H4 (cell line): ENCODE measurements around the gene TP53TG3B. TPM values are rescaled to one million over a fixed set of nuclear protein-coding genes. Genes with fewer than 3 reads are reported as not detected.
"Not testable (repeated sequence)": the region's sequence is repeated elsewhere in the genome, so short reads cannot be mapped to it uniquely, and the experiment has no call there.

ENCODE experiments used
- DNase-seq: peaks from one replicate; pipeline ENCODE4 v3.0.0-alpha.2; 2015; ENCODE audit warnings: low spot score
- total RNA-seq: library from RNA; depleted of rRNA; stranded (reverse); fragments of >200 nt; shearing (Covaris generic); gene quantifications from 2 replicates; pipeline ENCODE4 v1.2.3, GENCODE V29; 2014; rRNA removed

TP53TG3B gene, protein sequence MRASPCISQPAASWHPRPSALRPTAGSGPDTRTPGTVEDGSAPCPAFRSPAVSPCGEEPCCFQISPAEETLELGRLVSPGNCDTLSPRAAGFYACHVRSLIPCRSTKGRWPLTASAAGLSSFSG
- total RNA-seq = not detected in 2 replicates

DNA sequence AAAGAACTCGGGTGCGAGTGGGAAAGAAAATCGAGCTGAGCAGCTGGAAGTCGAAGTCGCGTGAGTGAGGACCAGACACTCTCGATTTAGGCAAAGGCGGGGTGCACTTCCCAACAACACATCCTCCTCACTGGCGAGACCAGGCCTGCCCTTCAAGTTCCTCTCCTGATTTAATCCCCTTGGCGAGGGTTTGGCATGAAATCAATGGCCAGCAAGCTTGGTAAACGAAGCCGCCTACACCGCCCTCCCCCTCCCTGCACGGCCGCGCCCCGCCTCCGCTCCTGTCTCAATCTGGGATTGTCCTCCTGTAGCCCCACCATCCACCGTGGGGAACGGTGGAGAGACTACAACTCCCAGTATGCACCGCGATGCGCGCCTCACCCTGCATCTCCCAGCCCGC, at the start of gene TP53TG3B:
Gene TP53TG3B, plus strand, starts transcription at position 301 of the 400 bp plus-strand sequence. Its CDS starts 68 bp downstream, at position 369.
- not testable (repeated sequence) for DNase-seq

DNA sequence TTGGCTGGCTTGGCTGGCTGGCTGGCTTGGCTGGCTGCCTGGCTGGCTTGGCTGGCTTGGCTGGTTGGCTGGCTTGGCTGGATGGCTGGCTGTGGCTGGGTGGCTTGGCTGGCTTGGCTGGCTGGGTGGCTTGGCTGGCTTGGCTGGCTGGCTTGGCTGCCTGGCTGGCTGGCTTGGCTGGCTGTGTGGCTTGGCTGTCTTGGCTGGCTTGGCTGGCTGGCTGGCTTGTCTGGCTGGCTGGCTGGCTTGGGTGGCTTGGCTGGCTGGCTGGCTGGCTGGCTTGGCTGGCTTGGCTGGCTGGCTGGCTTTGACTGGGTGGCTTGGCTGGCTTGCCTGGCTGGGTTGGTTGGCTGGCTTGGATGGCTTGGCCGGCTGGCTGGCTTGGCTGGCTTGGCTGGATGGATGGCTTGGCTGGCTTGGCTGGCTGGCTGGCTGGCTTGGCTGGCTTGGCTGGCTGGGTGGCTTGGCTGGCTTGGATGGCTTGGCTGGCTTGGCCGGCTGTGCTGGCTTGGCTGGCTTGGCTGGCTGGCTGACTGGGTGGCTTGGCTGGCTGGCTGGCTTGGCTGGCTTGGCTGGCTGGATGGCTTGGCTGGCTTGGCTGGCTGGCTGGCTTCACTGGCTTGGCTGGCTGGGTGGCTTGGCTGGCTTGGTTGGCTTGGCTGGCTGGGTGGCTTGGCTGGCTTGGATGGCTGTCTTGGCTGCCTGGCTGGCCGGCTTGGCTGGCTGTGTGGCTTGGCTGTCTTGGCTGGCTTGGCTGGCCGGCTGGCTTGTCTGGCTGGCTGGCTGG, 24.2 kb upstream of the TP53TG3B start:
- not testable (repeated sequence) for DNase-seq

DNA sequence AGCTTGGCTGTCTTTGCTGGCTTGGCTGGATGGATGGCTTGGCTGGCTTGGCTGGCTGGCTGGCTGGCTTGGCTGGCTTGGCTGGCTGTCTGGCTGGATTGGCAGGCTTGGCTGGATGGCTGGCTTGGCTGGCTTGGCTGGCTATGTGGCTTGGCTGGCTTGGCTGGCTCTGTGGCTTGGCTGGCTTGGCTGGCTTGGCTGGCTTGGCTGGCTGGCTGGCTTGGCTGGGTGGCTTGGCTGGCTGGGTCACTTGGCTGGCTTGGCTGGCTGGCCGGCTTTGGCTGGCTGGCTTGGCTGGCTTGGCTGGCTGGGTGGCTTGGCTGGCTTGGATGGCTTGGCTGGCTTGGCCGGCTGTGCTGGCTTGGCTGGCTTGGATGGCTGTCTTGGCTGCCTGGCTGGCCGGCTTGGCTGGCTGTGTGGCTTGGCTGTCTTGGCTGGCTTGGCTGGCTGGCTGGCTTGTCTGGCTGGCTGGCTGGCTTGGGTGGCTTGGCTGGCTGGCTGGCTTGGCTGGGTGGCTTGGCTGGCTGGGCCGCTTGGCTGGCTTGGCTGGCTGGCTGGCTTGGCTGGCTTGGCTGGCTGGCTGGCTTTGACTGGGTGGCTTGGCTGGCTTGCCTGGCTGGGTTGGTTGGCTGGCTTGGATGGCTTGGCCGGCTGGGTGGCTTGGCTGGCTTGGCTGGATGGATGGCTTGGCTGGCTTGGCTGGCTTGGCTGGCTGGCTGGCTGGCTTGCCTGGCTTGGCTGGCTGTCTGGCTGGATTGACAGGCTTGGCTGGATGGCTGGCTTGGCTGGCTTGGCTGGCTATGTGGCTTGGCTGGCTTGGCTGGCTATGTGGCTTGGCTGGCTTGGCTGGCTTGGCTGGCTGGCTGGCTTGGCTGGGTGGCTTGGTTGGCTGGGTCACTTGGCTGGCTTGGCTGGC, 22.8 kb upstream of the TP53TG3B start:
- not testable (repeated sequence) for DNase-seq

DNA sequence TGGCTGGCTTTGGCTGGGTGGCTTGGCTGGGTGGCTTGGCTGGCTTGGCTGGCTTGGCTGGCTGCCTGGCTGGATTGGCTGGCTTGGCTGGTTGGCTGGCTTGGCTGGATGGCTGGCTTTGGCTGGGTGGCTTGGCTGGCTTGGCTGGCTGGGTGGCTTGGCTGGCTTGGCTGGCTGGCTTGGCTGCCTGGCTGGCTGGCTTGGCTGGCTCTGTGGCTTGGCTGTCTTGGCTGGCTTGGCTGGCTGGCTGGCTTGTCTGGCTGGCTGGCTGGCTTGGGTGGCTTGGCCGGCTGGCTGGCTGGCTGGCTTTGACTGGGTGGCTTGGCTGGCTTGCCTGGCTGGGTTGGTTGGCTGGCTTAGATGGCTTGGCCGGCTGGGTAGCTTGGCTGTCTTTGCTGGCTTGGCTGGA, 22.1 kb upstream of the TP53TG3B start:
- not testable (repeated sequence) for DNase-seq

DNA sequence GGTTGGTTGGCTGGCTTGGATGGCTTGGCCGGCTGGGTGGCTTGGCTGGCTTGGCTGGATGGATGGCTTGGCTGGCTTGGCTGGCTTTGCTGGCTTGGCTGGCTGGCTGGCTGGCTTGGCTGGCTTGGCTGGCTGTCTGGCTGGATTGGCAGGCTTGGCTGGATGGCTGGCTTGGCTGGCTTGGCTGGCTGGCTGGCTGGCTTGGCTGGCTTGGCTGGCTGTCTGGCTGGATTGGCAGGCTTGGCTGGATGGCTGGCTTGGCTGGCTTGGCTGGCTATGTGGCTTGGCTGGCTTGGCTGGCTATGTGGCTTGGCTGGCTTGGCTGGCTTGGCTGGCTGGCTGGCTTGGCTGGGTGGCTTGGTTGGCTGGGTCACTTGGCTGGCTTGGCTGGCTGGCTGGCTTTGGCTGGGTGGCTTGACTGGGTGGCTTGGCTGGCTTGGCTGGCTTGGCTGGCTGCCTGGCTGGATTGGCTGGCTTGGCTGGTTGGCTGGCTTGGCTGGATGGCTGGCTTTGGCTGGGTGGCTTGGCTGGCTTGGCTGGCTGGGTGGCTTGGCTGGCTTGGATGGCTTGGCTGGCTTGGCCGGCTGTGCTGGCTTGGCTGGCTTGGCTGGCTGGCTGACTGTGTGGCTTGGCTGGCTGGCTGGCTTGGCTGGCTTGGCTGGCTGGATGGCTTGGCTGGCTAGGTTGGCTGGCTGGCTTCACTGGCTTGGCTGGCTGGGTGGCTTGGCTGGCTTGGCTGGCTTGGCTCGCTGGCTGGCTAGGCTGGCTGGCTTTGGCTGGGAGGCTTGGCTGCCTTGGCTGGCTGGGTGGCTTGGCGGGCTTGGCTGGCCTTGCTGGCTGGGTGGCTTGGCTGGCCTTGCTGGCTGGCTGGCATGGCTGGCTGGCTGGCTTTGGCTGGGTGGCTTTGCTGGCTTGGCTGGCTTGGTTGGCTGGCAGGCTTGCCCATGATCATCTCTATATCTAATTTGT, 21.3 kb upstream of the TP53TG3B start:
- not testable (repeated sequence) for DNase-seq

Other genes with a start within 250 kb of the TP53TG3B start
- gene TP53TG3C, start 166.6 kb upstream of the TP53TG3B start, total RNA-seq = not detected in 2 replicates
- gene TP53TG3E, start 56.5 kb upstream of the TP53TG3B start, total RNA-seq = not detected in 2 replicates
- gene TP53TG3F, start 98.8 kb downstream of the TP53TG3B start, total RNA-seq = not detected in 2 replicates